HepG2 (cell line): ENCODE data around the gene NPC2. TPM values are rescaled to one million over a fixed set of nuclear protein-coding genes. Genes with fewer than 3 reads are reported as not detected.

ENCODE experiments used
- ATAC-seq: fragments of 200-7000 bp; cut with Tn5 transposase; 3 replicates; pipeline ENCODE4 v1.9.1; 2020; ENCODE audit warnings: mild to moderate bottlenecking, moderate library complexity
- BruUV-seq: library from RNA; stranded (reverse); fragments of 400-500 nt; replicated peaks from 2 replicates; lab custom pipeline; 2021; lab: Mats Ljungman, UMichigan
- CTCF ChIA-PET: fragments of 300-600 bp; formaldehyde crosslinking; extraction: SDS; loops from one replicate; lab custom pipeline; 2021; ENCODE audit warnings: low total read pairs, inconsistent platforms, low intra/inter-chr PET ratio; lab: Yijun Ruan, JAX
- POLR2A ChIA-PET: fragments of 350-600 bp; sonication (Branson Sonifier 250); formaldehyde crosslinking; loops from one replicate; lab custom pipeline; 2020; ENCODE audit warnings: antibody characterized with exemption, inconsistent platforms; lab: Yijun Ruan, JAX
- DNase-seq: peaks from one replicate; pipeline ENCODE4 v3.0.0-alpha.2; 2015; ENCODE audit warnings: low spot score
- FAIRE-seq: peaks from 3 replicates; lab custom pipeline; 2011; peaks lifted over from hg19 to GRCh38; lab: Jason Lieb, UNC
- H2AFZ ChIP-seq: one replicate; pipeline ENCODE4 v1.6.1; 2011; ENCODE audit warnings: low read length, inconsistent platforms
- H3K27ac ChIP-seq: fragments of 300-600 bp; 3 replicates; pipeline ENCODE4 v1.8.0; 2011; ENCODE audit warnings: mixed run types, mild to moderate bottlenecking, mixed read lengths, low read length, inconsistent platforms; ENCODE audit not compliant: insufficient read depth; ENCODE audit errors: extremely low read length
- H3K27me3 ChIP-seq, 2 experiments: fragments of 200-600 bp in 1 of 2; 2 replicates in 1 of 2; 3 replicates in 1 of 2; pipeline versions ENCODE4 v1.6.0 to v1.8.0; 2011; ENCODE audit warnings: low read length in 2 of 2, mild to moderate bottlenecking in 2 of 2, moderate library complexity in 2 of 2, inconsistent platforms in 1 of 2; ENCODE audit not compliant: insufficient read depth in 2 of 2, control insufficient read depth in 1 of 2
- H3K36me3 ChIP-seq, 2 experiments: fragments of 200-600 bp in 1 of 2; replicated peaks in 1 of 2; 2 replicates in 1 of 2; 3 replicates in 1 of 2; pipeline versions ENCODE4 v1.5.1 to v1.8.0; 2011; ENCODE audit warnings: low read length in 2 of 2, inconsistent platforms in 1 of 2; ENCODE audit not compliant: insufficient read depth in 2 of 2, control insufficient read depth in 1 of 2
- H3K4me1 ChIP-seq: 2 replicates; pipeline ENCODE4 v1.5.1; 2012; ENCODE audit warnings: low read length, inconsistent platforms; ENCODE audit not compliant: insufficient read depth
- H3K4me2 ChIP-seq: 2 replicates; pipeline ENCODE4 v1.6.0; 2011; ENCODE audit warnings: low read depth, low read length, inconsistent platforms
- H3K4me3 ChIP-seq, 3 experiments: fragments of 200-600 bp in 1 of 3; sonication (generic), shearing (Covaris generic) in 1 of 3; replicated peaks in 1 of 3; 2 replicates each; pipeline ENCODE4 v1.5.1; 2011 to 2016; ENCODE audit warnings: low read length in 3 of 3, inconsistent platforms in 2 of 3, low read depth in 2 of 3, mild to moderate bottlenecking in 2 of 3, control low read depth in 1 of 3, mixed read lengths in 1 of 3; ENCODE audit not compliant: insufficient read depth in 1 of 3
- H3K79me2 ChIP-seq: one replicate; pipeline ENCODE4 v1.6.1; 2011; ENCODE audit warnings: low read length, inconsistent platforms; ENCODE audit not compliant: insufficient read depth
- H3K9ac ChIP-seq: 2 replicates; pipeline ENCODE4 v1.6.0; 2011; ENCODE audit warnings: mild to moderate bottlenecking, low read depth, low read length, inconsistent platforms; ENCODE audit not compliant: insufficient read depth
- H3K9me3 ChIP-seq: 2 replicates; pipeline ENCODE4 v1.5.1; 2012; ENCODE audit warnings: mild to moderate bottlenecking, low read length
- H4K20me1 ChIP-seq: 2 replicates; pipeline ENCODE4 v1.6.0; 2011; ENCODE audit warnings: inconsistent platforms, mild to moderate bottlenecking, low read length, moderate library complexity; ENCODE audit not compliant: insufficient read depth
- EHMT2 ChIP-seq: fragments of 200-600 bp; sonication (generic); IDR thresholded peaks from 2 replicates; pipeline ENCODE4 v1.7.0; 2017; ENCODE audit warnings: antibody characterized with exemption, low read depth, low read length, borderline replicate concordance
- HDAC1 ChIP-seq: sonication (generic); formaldehyde crosslinking; IDR thresholded peaks from 2 replicates; pipeline ENCODE4 v1.5.1; 2020; ENCODE audit warnings: mild to moderate bottlenecking, missing genetic modification reagents
- KDM1A ChIP-seq: IDR thresholded peaks from 2 replicates; pipeline ENCODE4 v1.6.1; 2016; ENCODE audit warnings: missing compliant biosample characterization
- PHF20 ChIP-seq: sonication (generic); formaldehyde crosslinking; IDR thresholded peaks from 2 replicates; pipeline ENCODE4 v1.5.0; 2020; ENCODE audit warnings: mild to moderate bottlenecking, missing genetic modification reagents
- RFX5 ChIP-seq: IDR thresholded peaks from 2 replicates; pipeline ENCODE4 v1.6.1; 2011; ENCODE audit warnings: low read depth, low read length, improper control_type of control experiment
- SAFB2 ChIP-seq: sonication (generic); formaldehyde crosslinking; IDR thresholded peaks from 2 replicates; pipeline ENCODE4 v1.5.1; 2020; ENCODE audit warnings: missing genetic modification reagents, low read depth, mild to moderate bottlenecking, borderline replicate concordance
- SATB2 ChIP-seq: sonication (generic); formaldehyde crosslinking; IDR thresholded peaks from 2 replicates; pipeline ENCODE4 v1.5.0; 2020; ENCODE audit warnings: missing genetic modification reagents
- SIN3B ChIP-seq: fragments of 150-350 bp; IDR thresholded peaks from 2 replicates; pipeline ENCODE4 v1.6.1; 2014; ENCODE audit warnings: low read length
- SIX4 ChIP-seq: sonication (generic); formaldehyde crosslinking; IDR thresholded peaks from 2 replicates; pipeline ENCODE4 v1.4.0; 2020; ENCODE audit warnings: missing genetic modification reagents
- TRIM24 ChIP-seq: sonication (generic); formaldehyde crosslinking; IDR thresholded peaks from 2 replicates; pipeline ENCODE4 v1.8.0; 2022; ENCODE audit warnings: mild to moderate bottlenecking, missing genetic modification reagents
- ZEB1 ChIP-seq: IDR thresholded peaks from 2 replicates; pipeline ENCODE4 v1.6.1; 2012; ENCODE audit warnings: mild to moderate bottlenecking, low read depth, inconsistent platforms; ENCODE audit not compliant: insufficient replicate concordance
- ZMYM2 ChIP-seq: sonication (generic); formaldehyde crosslinking; IDR thresholded peaks from 2 replicates; pipeline ENCODE4 v1.8.0; 2022; ENCODE audit warnings: mild to moderate bottlenecking, missing genetic modification reagents
- ZMYM3 ChIP-seq: sonication (generic); formaldehyde crosslinking; IDR thresholded peaks from 2 replicates; pipeline ENCODE4 v1.5.1; 2020; ENCODE audit warnings: mild to moderate bottlenecking, missing genetic modification reagents
- ZNF160 ChIP-seq: sonication (generic); formaldehyde crosslinking; IDR thresholded peaks from 2 replicates; pipeline ENCODE4 v1.8.0; 2022; ENCODE audit warnings: mild to moderate bottlenecking, inconsistent platforms, missing genetic modification reagents
- ZNF33B ChIP-seq: sonication (generic); formaldehyde crosslinking; IDR thresholded peaks from 2 replicates; pipeline ENCODE4 v1.5.1; 2020; ENCODE audit warnings: mild to moderate bottlenecking, missing genetic modification reagents
- ZNF530 ChIP-seq: sonication (generic); formaldehyde crosslinking; IDR thresholded peaks from 2 replicates; pipeline ENCODE4 v1.5.0; 2020; ENCODE audit warnings: low read depth, mild to moderate bottlenecking, missing genetic modification reagents
- ZNF746 ChIP-seq: sonication (generic); formaldehyde crosslinking; IDR thresholded peaks from 2 replicates; pipeline ENCODE4 v1.8.0; 2022; ENCODE audit warnings: mild to moderate bottlenecking, missing genetic modification reagents
- ZNF788 ChIP-seq: sonication (generic); formaldehyde crosslinking; IDR thresholded peaks from 2 replicates; pipeline ENCODE4 v1.5.0; 2020; ENCODE audit warnings: mild to moderate bottlenecking, missing genetic modification reagents, borderline replicate concordance
- WGBS: methylation state at CpG from one replicate; pipeline ENCODE4 v1.1.6; 2017; ENCODE audit warnings: low lambda C conversion rate; 5-methylcytosine and 5-hydroxymethylcytosine counted together
- in situ Hi-C: cut with HindIII; loops from 2 replicates; pipeline ENCODE4 v1.10.0; 2017; ENCODE audit warnings: low pct_unique_long_range_greater_than_20kb; ENCODE audit not compliant: extremely low pct_ligation_motif_present
- intact Hi-C: fragments of 100-400 bp; cut with micrococcal nuclease; formaldehyde crosslinking; loops from one replicate; pipeline ENCODE4 v1.10.0; 2022; ENCODE audit not compliant: unreplicated experiment
- polyA plus RNA-seq, 8 experiments: library from polyadenylated mRNA; depleted of rRNA in 3 of 8; stranded (reverse) in 7 of 8; unstranded in 1 of 8; fragments of >200 nt; fragmentation: Illumina TruSeq in 4 of 8; extraction: Trizol in 4 of 8; gene quantifications; 2 replicates each; pipeline versions ENCODE4 v1.2.1 to v1.2.3, GENCODE V29; 2011 to 2016; ENCODE audit warnings: low read depth in 4 of 8, missing spikeins in 1 of 8, mixed read lengths in 1 of 8; ENCODE audit not compliant: insufficient read depth in 1 of 8
- total RNA-seq, 5 experiments: library from RNA; depleted of rRNA; stranded (reverse); fragments of >200 nt; fragmentation: Illumina TruSeq; extraction: Trizol; gene quantifications; 2 replicates each; pipeline ENCODE4 v1.2.3, GENCODE V29; 2016; ENCODE audit warnings: low read depth in 1 of 5
- TF ChIP-seq, protein P1 (sequence below): sonication (generic); formaldehyde crosslinking; IDR thresholded peaks from 2 replicates; pipeline ENCODE4 v1.4.0; 2020; ENCODE audit warnings: missing genetic modification reagents, borderline replicate concordance

NPC2 gene
- total and polyA plus RNA-seq, 2 of the 13 experiments (the other 11 are each of a cell fraction or from before 2014, with no cell fraction given), result 132 to 164 TPM

DNA sequence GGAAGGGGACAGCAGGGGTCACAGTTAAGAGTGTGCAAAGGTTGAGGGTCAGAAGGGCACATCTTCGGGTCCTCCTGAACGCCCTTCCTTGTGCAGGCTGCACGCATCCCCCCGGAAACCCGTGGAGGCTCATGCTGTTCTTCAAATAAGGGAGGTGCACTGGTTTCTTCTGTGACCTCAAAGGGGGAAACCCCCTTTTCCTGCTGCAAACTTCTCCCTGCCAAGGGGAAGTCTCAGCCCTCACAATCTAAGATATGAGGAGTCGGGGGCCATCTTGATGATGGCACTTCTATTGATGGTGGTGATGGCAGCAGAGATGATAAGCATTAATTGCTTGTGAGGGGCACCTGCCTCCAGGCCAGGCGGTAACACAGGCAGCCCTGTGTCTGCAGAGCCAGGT lies 40.5 kb upstream of the NPC2 start:
- FAIRE-seq (no peak), DNase-seq (no peak), ATAC-seq (no peak)
- H2AFZ ChIP-seq, result no peak overlapping the region
- H4K20me1 ChIP-seq, result no peaks in the 10 kb centered on the region
- H3K4me3 ChIP-seq, result no peak overlapping the region
- no peak overlapping the region for H3K4me2 ChIP-seq
- H3K27ac ChIP-seq, result no peak overlapping the region
- H3K27me3 ChIP-seq, result peaks cover 2 to 34% of the 10 kb centered on the region in 2 experiments; a peak in 3 of 5 replicates
- peaks cover 13% of the 10 kb centered on the region for H3K4me1 ChIP-seq
- POLR2A ChIA-PET, result no interaction called here
- CTCF ChIA-PET, result no interaction called here
- in situ Hi-C loops (no loop called here), intact Hi-C loops (no loop called here)
- TF ChIP-seq SAFB2 (CRISPR knock-in tag), result no peak
- no peak for TF ChIP-seq ZNF33B (CRISPR knock-in tag)
- no peak for TF ChIP-seq ZNF788 (CRISPR knock-in tag)
- no peak for TF ChIP-seq ZNF530 (CRISPR knock-in tag)
- no peak for TF ChIP-seq SATB2 (CRISPR knock-in tag)
- TF ChIP-seq RFX5, result no peak
- no peak for TF ChIP-seq SIX4 (CRISPR knock-in tag)
- no peak for TF ChIP-seq ZEB1
- TF ChIP-seq HDAC1 (CRISPR knock-in tag), result no peak
- no peak for TF ChIP-seq PHF20 (CRISPR knock-in tag)
- BruUV-seq, result no TSS peak
- no peak overlapping the region for H3K9ac ChIP-seq
- 0% methylated on average over 5 of the region's 7 CpGs for WGBS
- no peaks in the 10 kb centered on the region for H3K36me3 ChIP-seq
- no peaks in the 10 kb centered on the region for H3K9me3 ChIP-seq
- no peaks in the 10 kb centered on the region for H3K79me2 ChIP-seq

GRCh38 chr14:74532246-74532645 lies 39.1 kb upstream of the NPC2 start:
- CTCF ChIA-PET, result no interaction called here
- no peak for ATAC-seq
- no peak for TF ChIP-seq TRIM24 (CRISPR knock-in tag)
- no peak for TF ChIP-seq SAFB2 (CRISPR knock-in tag)
- no peak for TF ChIP-seq KDM1A (CRISPR knock-in tag)
- no peak for TF ChIP-seq EHMT2
- no peak for TF ChIP-seq ZMYM2
- no peak for TF ChIP-seq ZMYM3 (CRISPR knock-in tag)
- no peak for TF ChIP-seq SIN3B
- no peak for TF ChIP-seq ZNF746 (CRISPR knock-in tag)
- TF ChIP-seq, protein P1, sequence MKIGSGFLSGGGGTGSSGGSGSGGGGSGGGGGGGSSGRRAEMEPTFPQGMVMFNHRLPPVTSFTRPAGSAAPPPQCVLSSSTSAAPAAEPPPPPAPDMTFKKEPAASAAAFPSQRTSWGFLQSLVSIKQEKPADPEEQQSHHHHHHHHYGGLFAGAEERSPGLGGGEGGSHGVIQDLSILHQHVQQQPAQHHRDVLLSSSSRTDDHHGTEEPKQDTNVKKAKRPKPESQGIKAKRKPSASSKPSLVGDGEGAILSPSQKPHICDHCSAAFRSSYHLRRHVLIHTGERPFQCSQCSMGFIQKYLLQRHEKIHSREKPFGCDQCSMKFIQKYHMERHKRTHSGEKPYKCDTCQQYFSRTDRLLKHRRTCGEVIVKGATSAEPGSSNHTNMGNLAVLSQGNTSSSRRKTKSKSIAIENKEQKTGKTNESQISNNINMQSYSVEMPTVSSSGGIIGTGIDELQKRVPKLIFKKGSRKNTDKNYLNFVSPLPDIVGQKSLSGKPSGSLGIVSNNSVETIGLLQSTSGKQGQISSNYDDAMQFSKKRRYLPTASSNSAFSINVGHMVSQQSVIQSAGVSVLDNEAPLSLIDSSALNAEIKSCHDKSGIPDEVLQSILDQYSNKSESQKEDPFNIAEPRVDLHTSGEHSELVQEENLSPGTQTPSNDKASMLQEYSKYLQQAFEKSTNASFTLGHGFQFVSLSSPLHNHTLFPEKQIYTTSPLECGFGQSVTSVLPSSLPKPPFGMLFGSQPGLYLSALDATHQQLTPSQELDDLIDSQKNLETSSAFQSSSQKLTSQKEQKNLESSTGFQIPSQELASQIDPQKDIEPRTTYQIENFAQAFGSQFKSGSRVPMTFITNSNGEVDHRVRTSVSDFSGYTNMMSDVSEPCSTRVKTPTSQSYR (CRISPR knock-in tag), result no peak
- TF ChIP-seq ZNF160 (CRISPR knock-in tag), result no peak
- TF ChIP-seq, all 625 proteins: peak for 0
- Histone ChIP-seq H3K4me2 (no peak overlapping the region), H3K79me2 (no peaks in the 10 kb centered on the region), H3K4me1 (no peaks in the 10 kb centered on the region), H3K9ac (no peak overlapping the region), H2AFZ (no peak overlapping the region), H3K27me3 (peaks cover 3 to 47% of the 10 kb centered on the region in 2 experiments; a peak in 4 of 5 replicates), H3K4me3 (no peak overlapping the region), H4K20me1 (no peaks in the 10 kb centered on the region), H3K27ac (no peak overlapping the region), H3K9me3 (no peaks in the 10 kb centered on the region), H3K36me3 (no peaks in the 10 kb centered on the region)
- no TSS peak for BruUV-seq
- intact Hi-C loops, result no loop called here
- FAIRE-seq (no peak), DNase-seq (no peak)
- 72% methylated on average over 10 of the region's 10 CpGs for WGBS
- POLR2A ChIA-PET, result no interaction called here
- in situ Hi-C loops, result no loop called here
